Neural progenitor cell (in vitro differentiated cells): ENCODE results near the gene NCAN. TPM values are rescaled to one million over a fixed set of nuclear protein-coding genes. Genes with fewer than 3 reads are reported as not detected.
A peak's percentile ranks its signal among the peaks of the same experiment; 100 is the strongest.

Experiments used
- DNase-seq: peaks from one replicate; pipeline ENCODE4 v3.0.0-alpha.2; 2016; ENCODE audit warnings: low spot score
- H2AFZ ChIP-seq: fragments of 200-600 bp; sonication (generic); replicated peaks from 2 replicates; pipeline ENCODE4 v1.6.1; 2016; ENCODE audit warnings: antibody characterized with exemption
- H3F3A ChIP-seq: fragments of 200-600 bp; sonication (generic); 2 replicates; pipeline ENCODE4 v1.6.1; 2016; ENCODE audit warnings: antibody characterized with exemption, low read depth
- H3K27ac ChIP-seq: fragments of 200-600 bp; sonication (generic); 2 replicates; pipeline ENCODE4 v1.5.1; 2016; ENCODE audit warnings: mild to moderate bottlenecking
- H3K27me3 ChIP-seq: fragments of 200-600 bp; sonication (generic); 2 replicates; pipeline ENCODE4 v1.6.1; 2016; ENCODE audit warnings: mild to moderate bottlenecking, moderate library complexity
- H3K36me3 ChIP-seq: fragments of 200-600 bp; sonication (generic); 2 replicates; pipeline ENCODE4 v1.5.1; 2016
- H3K4me1 ChIP-seq: fragments of 200-600 bp; sonication (generic); 2 replicates; pipeline ENCODE4 v1.6.1; 2016; ENCODE audit warnings: mixed run types
- H3K4me2 ChIP-seq: fragments of 200-600 bp; sonication (generic); 2 replicates; pipeline ENCODE4 v1.6.1; 2016
- H3K4me3 ChIP-seq: fragments of 200-600 bp; sonication (generic); 2 replicates; pipeline ENCODE4 v1.5.1; 2016
- H3K79me2 ChIP-seq: fragments of 200-600 bp; sonication (generic); 2 replicates; pipeline ENCODE4 v1.6.1; 2016; ENCODE audit warnings: low read depth
- H3K9ac ChIP-seq: fragments of 200-600 bp; sonication (generic); 2 replicates; pipeline ENCODE4 v1.6.1; 2016
- H3K9me3 ChIP-seq: fragments of 200-600 bp; sonication (generic); 2 replicates; pipeline ENCODE4 v1.5.1; 2016; ENCODE audit warnings: low read depth
- H4K20me1 ChIP-seq: fragments of 200-600 bp; sonication (generic); 2 replicates; pipeline ENCODE4 v1.6.1; 2016; ENCODE audit warnings: low read depth
- H3K27ac Mint-ChIP-seq: 3 replicates; pipeline ENCODE4 v1.8.0; 2021; ENCODE audit warnings: mixed read lengths
- H3K27me3 Mint-ChIP-seq: 2 replicates; pipeline ENCODE4 v1.8.0; 2022; ENCODE audit warnings: low read depth, mild to moderate bottlenecking, inconsistent platforms, moderate library complexity, mixed read lengths; ENCODE audit not compliant: insufficient read depth
- H3K36me3 Mint-ChIP-seq: 3 replicates; pipeline ENCODE4 v1.8.0; 2021; ENCODE audit warnings: mixed read lengths
- H3K4me1 Mint-ChIP-seq: 3 replicates; pipeline ENCODE4 v1.8.0; 2021; ENCODE audit warnings: mixed read lengths
- H3K4me3 Mint-ChIP-seq: 3 replicates; pipeline ENCODE4 v1.8.0; 2021; ENCODE audit warnings: mild to moderate bottlenecking, moderate library complexity, mixed read lengths
- H3K9me3 Mint-ChIP-seq: 3 replicates; pipeline ENCODE4 v1.8.0; 2020; ENCODE audit warnings: mixed read lengths
- EZH2 ChIP-seq: fragments of 200-600 bp; sonication (generic); IDR thresholded peaks from 2 replicates; pipeline ENCODE4 v1.6.1; 2017; ENCODE audit warnings: antibody characterized with exemption, mild to moderate bottlenecking, moderate library complexity
- EZH2phosphoT487 ChIP-seq: fragments of 200-600 bp; sonication (generic); IDR thresholded peaks from 2 replicates; pipeline ENCODE4 v1.6.1; 2017; ENCODE audit warnings: antibody characterized with exemption
- total RNA-seq: library from RNA; depleted of rRNA; stranded (reverse); fragments of >200 nt; gene quantifications from 2 replicates; pipeline ENCODE4 v1.2.3, GENCODE V29; 2015; ENCODE audit warnings: low replicate concordance
- TF ChIP-seq, protein P1 (sequence below): fragments of 200-600 bp; sonication (generic); IDR thresholded peaks from 2 replicates; pipeline ENCODE4 v1.5.1; 2017; ENCODE audit warnings: antibody characterized with exemption, mild to moderate bottlenecking

Gene NCAN
- total RNA-seq, 1 donor from 2014 or later, result 4.8 TPM

DNA sequence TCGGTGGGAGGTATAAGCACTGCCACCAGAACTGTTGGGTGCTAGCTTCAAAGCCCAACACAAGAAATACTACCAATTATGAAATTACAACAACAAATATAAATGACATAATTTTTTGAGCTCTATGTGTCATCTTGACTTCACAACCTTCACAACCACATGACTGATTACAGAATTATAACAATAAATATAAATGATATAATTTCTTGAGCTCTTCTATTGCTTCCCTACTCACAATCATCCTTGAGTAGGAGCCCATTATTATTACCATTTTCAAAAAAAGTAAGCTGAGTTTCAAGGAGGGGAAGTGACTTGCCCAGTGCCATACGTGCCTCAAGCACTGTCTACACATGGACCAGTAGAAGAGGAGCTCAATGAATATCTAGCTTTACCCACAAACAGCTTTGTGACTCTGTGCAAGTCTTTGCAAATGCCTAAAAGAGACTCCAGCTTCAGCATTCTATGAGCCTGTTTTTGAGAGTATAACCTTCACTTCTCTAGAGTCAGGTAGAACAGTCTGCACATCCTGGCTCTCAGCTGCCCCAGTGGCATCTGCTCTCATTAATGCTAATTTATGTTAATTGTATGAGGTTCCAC is 22.6 kb downstream of the NCAN start:
- DNase-seq, result no peak
- no peak overlapping the region for H3K27ac Mint-ChIP-seq
- H3K9ac ChIP-seq, result no peak overlapping the region
- H3K79me2 ChIP-seq, result no peaks in the 10 kb centered on the region
- no peaks in the 10 kb centered on the region for H3K9me3 ChIP-seq
- no peak overlapping the region for H2AFZ ChIP-seq
- no peak overlapping the region for H3K4me2 ChIP-seq
- peaks cover 24% of the 10 kb centered on the region for H3K9me3 Mint-ChIP-seq
- no peak overlapping the region for H3K27ac ChIP-seq
- H3K27me3 Mint-ChIP-seq, result peaks cover 9% of the 10 kb centered on the region
- no peaks in the 10 kb centered on the region for H4K20me1 ChIP-seq
- TF ChIP-seq EZH2 (no peak), EZH2phosphoT487 (no peak)
- TF ChIP-seq, protein P1, sequence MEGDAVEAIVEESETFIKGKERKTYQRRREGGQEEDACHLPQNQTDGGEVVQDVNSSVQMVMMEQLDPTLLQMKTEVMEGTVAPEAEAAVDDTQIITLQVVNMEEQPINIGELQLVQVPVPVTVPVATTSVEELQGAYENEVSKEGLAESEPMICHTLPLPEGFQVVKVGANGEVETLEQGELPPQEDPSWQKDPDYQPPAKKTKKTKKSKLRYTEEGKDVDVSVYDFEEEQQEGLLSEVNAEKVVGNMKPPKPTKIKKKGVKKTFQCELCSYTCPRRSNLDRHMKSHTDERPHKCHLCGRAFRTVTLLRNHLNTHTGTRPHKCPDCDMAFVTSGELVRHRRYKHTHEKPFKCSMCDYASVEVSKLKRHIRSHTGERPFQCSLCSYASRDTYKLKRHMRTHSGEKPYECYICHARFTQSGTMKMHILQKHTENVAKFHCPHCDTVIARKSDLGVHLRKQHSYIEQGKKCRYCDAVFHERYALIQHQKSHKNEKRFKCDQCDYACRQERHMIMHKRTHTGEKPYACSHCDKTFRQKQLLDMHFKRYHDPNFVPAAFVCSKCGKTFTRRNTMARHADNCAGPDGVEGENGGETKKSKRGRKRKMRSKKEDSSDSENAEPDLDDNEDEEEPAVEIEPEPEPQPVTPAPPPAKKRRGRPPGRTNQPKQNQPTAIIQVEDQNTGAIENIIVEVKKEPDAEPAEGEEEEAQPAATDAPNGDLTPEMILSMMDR, result no peak
- H3K36me3 Mint-ChIP-seq, result peaks cover 3% of the 10 kb centered on the region
- H3K4me1 Mint-ChIP-seq, result no peaks in the 10 kb centered on the region
- no peak overlapping the region for H3K4me3 Mint-ChIP-seq
- no peaks in the 10 kb centered on the region for H3K36me3 ChIP-seq
- H3F3A ChIP-seq, result no peaks in the 10 kb centered on the region
- peaks cover 10% of the 10 kb centered on the region for H3K27me3 ChIP-seq
- no peak overlapping the region for H3K4me3 ChIP-seq
- H3K4me1 ChIP-seq, result no peaks in the 10 kb centered on the region

DNA sequence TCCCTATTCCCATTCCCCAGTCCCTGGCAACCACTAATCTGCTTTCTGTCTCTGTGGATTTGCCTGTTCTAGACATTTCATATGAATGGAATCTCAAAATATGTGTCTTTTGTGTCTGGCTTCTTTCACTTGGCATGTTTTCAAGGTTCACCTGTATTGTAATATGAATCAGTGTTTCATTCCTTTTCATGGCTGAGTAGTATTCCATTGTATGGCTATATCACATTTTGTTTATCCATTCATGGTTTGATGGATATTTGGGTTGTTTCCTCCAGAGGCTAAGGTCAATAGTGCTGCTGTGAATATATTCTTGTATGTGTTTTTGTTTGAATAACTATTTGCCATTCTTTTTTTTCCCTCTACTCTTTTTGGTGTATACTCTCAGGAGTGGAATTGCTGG is 24.4 kb downstream of the NCAN start:
- no peaks in the 10 kb centered on the region for H3K36me3 ChIP-seq
- H3K36me3 Mint-ChIP-seq, result peaks cover 3% of the 10 kb centered on the region
- H3K9me3 Mint-ChIP-seq, result peaks cover 24% of the 10 kb centered on the region

DNA sequence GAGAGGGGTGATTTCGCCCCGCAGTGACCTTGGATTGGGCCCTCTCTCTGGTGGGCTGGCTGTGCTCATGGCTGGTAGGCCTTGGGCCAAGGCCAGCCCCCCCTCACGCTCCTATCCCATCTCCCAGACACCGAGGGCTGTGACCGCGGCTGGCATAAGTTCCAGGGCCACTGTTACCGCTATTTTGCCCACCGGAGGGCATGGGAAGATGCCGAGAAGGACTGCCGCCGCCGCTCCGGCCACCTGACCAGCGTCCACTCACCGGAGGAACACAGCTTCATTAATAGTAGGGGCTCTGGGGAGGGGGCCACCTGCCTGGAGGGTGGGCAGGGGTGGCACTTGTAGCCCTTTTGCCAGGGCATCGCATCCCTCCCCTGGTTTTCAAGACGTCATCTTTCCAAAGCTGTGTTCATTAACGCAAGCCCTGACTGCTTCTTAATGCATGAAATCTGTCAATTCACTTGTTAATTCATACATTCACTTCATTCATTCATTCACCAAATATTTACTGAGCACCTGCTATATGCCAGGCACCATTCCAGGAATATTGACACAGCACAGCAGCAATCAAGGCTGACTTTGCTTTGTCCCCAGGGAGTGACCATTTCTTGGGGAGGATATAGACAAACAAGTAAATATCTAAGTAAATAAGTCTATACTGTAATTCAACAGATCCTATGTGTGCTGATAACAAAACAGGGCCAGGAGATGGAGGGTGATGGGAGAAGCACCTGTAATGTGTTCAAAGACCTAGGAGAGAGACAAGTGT is 26.6 kb downstream of the NCAN start:
- H3K4me3 Mint-ChIP-seq, result no peak overlapping the region
- peaks cover 20% of the 10 kb centered on the region for H3K9me3 Mint-ChIP-seq
- no peak for TF ChIP-seq EZH2phosphoT487
- TF ChIP-seq, protein P1, result no peak
- no peak for TF ChIP-seq EZH2
- H3K27me3 Mint-ChIP-seq, result peaks cover 8% of the 10 kb centered on the region
- Histone ChIP-seq H2AFZ (no peak overlapping the region), H3K4me2 (no peak overlapping the region), H3K9ac (no peak overlapping the region), H3K4me3 (no peak overlapping the region), H3K79me2 (no peaks in the 10 kb centered on the region), H3K4me1 (no peaks in the 10 kb centered on the region), H3K9me3 (no peaks in the 10 kb centered on the region), H3K27ac (no peak overlapping the region), H3K36me3 (no peaks in the 10 kb centered on the region), H4K20me1 (no peaks in the 10 kb centered on the region), H3K27me3 (no peaks in the 10 kb centered on the region), H3F3A (no peaks in the 10 kb centered on the region)
- DNase-seq, result no peak
- H3K27ac Mint-ChIP-seq, result no peak overlapping the region
- H3K36me3 Mint-ChIP-seq, result peaks cover 3% of the 10 kb centered on the region
- no peaks in the 10 kb centered on the region for H3K4me1 Mint-ChIP-seq

More for the DNA sequence above, 24.4 kb downstream of the NCAN start:
- no peak overlapping the region for H3K4me3 ChIP-seq
- H3K27me3 ChIP-seq, result peaks cover 6% of the 10 kb centered on the region
- H3K4me1 ChIP-seq, result no peaks in the 10 kb centered on the region
- peaks cover 9% of the 10 kb centered on the region for H3K27me3 Mint-ChIP-seq
- no peaks in the 10 kb centered on the region for H3K79me2 ChIP-seq
- H3K9ac ChIP-seq, result no peak overlapping the region
- peak overlapping the region; percentile 4 for H3K4me3 Mint-ChIP-seq
- no peaks in the 10 kb centered on the region for H3K9me3 ChIP-seq
- no peak overlapping the region for H2AFZ ChIP-seq
- no peak overlapping the region for H3K4me2 ChIP-seq
- H4K20me1 ChIP-seq, result no peaks in the 10 kb centered on the region
- H3F3A ChIP-seq, result no peaks in the 10 kb centered on the region
- DNase-seq, result no peak
- no peak overlapping the region for H3K27ac ChIP-seq
- H3K4me1 Mint-ChIP-seq, result no peaks in the 10 kb centered on the region
- H3K27ac Mint-ChIP-seq, result no peak overlapping the region
- no peak for TF ChIP-seq EZH2
- no peak for TF ChIP-seq EZH2phosphoT487
- TF ChIP-seq, protein P1, result no peak
